GM19239 (cell line): ENCODE data around the gene CHRNB4.

ENCODE experiments used
- DNase-seq: peaks from one replicate; pipeline ENCODE4 v3.0.0; 2011; ENCODE audit warnings: low spot score; ENCODE audit not compliant: insufficient read length
- FAIRE-seq: peaks from 2 replicates; lab custom pipeline; 2011; peaks lifted over from hg19 to GRCh38; lab: Jason Lieb, UNC

The CHRNB4 gene

DNA sequence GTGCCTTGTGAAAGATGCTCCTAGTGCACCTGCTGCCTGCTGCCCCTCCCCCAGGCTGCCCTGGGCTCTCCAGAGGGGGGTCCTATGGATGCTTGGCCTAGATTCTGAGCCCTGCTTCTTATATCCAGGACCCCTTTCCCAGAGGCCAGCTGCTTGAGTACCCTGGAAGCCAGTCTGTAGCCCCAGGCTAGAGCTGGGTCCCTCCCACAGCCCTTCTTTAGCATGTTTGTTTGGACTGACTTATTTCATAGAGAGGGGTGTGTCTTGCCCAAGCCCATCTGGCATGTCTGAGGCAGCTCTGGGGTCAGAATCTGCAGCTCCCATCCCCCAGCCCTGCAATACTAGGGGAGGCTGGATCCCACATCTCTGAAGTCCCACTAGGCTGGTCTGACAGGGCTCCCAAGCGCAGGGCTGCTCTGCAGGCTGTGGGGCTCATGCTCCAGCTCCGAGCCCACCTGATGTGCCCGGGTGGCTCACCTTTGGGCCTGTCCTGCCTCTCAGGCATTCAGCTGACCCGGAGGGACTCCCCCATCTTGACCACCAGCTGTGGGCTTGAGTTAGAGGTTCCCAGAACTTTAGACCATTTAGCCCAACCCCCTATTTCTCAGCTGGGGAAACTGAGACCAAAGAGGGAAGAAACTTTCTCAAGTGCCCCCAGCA, 3.1 kb downstream of the CHRNB4 start:
- DNase-seq = no peak
- no peak for FAIRE-seq

DNA sequence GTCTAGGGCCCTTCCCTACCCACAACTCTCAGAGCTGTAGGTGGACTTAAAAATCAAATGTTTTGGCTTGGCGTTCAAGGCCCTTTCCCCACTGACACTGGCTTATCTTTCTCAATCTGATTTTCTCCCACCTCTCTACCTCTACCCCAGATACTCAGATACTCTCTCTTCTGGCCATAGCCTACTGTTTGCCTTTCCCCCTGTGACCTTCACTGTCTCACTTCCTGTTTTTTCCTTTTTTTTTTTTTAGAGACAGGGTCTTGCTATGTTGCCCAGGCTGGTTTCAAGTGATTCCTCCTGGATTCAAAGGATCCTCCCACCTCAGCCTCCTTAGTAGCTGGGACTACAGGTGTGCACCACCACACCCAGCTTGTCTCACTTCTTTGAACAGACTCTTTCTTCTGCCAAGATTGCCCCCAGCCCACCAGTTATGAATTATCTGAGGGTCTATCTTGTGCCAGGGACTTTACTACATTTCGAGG, 4.6 kb downstream of the CHRNB4 start:
- FAIRE-seq = no peak

DNA sequence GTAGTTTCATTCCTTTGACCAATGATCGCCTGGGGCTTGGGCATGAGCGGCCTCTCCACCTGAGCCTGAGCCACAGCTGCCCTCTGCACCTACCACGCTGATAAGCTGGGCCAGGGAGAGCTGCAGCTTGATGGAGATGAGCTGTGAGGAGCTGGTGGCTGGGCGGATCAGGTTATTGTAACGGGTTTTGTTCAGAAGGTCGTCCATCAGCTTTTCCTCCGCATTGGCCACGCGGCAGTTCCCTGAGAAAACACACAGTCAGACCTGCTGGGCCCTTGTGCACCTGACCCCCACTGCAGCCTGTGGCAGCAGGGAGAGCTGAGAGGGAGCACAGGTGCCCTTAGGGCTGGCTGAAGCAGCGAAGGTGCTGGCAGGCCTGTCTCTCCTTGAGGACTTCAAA, 5.7 kb downstream of the CHRNB4 start:
- FAIRE-seq = no peak

More for the DNA sequence above, 4.6 kb downstream of the CHRNB4 start:
- DNase-seq = no peak

DNA sequence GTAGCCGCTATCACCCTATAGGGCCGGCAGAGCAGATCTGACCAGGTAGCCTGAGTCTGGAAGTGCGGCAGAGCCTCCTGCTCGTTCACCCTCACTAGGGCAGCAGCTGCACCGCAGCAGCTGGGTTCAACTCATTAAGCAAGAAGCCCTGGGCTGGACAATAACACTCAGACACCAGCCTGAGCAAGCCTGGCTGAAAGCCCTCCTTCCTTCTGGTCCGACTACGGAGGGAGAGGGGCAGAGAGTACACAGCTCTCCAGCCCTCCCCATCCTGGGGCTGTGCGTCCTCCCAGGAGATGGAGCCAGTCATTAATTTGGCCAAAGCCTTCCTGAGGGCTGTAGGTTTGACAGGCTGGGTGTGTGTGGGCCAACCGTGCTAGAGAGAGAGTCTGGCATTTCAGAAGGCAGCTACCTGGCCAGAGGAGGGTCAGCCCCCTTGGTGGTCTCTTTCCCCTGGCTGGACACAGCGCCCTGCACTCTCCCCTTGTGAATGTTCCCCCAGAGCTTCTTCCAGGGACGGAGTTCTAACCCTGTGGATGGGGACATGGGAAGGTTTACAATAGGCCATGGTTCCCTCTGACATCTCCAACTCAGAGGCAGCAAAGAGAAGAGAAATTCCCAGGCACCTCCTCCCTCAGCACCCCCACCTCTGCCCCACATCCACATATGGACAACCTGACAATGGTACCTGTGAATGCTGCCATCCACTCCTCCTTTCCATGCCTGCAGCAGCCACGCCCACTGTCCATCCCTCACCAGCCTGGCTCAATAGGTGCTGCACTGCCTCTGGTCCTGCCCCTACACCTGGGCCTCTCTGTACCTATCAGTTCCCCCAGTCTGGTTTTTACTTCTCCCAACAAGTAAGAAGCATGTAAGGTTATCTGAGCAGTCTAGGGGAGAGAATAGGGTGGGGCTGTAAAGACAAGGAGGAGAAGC, 6.5 kb downstream of the CHRNB4 start:
- FAIRE-seq = no peak
- DNase-seq = no peak

More for the DNA sequence above, 5.7 kb downstream of the CHRNB4 start:
- no peak for DNase-seq

DNA sequence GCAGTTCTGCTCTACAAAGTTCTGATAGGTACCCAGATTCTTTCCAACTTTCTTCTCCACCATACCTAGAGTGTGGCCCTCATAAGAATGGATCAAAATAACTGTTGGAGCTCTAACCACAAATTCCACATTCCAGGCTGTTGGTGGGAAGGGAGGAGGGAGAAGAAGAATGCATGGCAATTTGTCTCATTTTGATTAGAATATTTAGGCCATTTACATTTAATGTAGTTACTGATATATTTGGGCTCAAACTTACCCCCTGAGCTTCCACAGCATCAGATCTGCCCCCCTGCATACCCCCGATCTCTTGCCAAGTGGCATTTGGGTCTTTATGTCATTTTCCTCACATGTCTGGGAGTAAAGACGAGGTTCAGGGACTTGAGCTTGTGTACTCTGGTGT, 7.7 kb downstream of the CHRNB4 start:
- DNase-seq (no peak), FAIRE-seq (no peak)

DNA sequence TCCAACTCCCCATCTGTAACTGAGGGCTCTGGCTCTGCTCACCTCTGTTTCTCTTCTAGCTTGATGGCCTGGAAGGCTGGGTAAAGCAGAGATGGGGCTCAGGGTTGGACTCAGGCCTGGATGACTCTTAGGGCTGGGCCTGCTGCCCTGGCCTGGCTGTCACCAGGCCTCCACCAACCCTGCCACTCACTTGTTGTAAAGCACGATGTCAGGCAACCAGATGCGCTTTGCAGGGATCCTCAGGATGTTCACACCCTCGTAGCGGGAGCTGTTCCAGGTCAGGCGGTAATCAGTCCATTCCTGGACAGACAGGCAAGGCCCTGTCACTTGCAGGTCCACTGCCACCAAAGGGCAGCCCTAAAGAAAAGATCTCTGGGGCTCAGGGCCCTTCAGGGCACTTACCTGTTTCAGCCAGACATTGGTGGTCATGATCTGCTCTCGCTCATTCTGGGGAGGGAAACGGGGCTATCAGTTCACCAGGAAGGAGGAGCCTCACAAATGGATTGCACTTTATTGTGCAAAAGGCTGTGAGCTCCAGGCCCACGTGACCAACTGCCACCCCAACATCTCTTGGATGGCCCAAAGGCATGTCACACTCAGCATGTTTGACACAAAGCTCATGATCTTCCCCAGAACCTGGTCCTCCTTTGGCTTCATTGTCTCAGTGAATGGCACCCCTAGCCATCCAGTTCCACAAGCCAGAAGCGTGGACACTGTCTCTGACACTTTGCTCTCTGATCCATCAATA, 9.9 kb downstream of the CHRNB4 start:
- no peak for FAIRE-seq
- no peak for DNase-seq

DNA sequence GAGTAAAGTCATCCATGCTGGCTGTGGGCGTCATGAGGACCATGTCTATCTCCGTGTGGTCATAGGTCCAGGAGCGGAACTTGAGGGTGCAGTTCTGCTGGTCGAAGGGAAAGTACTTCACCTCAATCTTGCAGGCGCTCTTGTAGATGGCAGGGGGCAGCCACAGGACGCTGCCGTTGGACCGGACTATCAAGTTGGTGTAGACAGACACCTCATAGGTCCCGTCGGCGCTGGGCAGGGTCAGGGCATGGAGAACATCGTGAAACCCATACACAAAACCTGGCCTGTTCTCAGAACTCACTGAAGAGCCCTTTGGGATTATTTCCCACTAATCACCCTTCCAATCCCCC, 11.3 kb downstream of the CHRNB4 start:
- FAIRE-seq (no peak), DNase-seq (no peak)

DNA sequence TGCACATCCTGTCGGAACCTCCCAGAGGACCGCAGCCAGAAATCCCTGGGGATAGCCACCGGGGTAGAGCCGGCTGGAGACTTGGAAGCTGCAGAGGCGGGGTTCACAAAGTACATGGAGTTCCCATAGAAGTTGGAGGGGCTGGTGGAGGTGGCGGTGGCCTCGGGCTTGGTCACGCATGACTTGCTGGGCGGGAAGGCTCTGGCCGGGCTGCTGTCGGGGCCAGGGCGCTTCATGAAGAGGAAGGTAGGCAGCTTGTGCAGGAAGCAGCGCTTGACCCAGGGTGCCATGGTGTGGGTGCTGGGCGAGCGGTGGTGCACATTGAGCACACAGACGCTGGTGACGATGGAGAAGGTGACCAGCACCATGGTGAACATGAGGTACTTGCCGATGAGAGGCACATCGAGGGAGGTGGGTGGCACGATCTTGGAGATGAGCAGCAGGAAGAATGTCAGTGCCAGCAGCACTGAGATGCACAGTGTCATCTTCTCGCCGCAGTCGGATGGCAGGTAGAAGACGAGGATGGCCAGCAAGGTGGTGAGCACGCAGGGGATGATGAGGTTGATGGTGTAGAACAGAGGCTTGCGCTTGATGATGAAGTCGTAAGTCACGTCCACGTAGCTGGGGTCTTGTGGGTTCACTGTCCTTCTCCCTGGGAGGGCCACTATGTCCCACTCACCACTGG, 11.8 kb downstream of the CHRNB4 start:
- FAIRE-seq (no peak), DNase-seq (no peak)

DNA sequence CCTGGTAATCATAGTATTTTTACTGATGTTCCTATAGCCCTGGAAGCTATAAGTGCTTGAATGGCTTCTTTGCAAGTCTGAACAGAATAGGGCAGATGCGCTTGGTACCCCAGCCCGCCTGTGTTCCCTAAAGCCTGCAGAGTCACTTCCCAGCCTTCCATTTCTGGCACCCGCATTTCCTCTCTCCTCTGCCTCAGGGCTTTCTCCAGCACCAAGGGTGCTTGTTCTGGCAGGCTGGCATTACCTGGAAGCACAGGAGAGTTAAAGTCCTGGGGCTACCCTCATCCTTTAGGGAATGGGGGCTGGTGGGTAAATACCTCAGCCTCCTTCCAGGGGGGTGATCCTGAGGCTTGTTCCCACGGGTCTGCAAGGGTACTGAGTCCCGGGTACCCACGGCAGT, 12.8 kb downstream of the CHRNB4 start:
- FAIRE-seq = no peak
- no peak for DNase-seq

DNA sequence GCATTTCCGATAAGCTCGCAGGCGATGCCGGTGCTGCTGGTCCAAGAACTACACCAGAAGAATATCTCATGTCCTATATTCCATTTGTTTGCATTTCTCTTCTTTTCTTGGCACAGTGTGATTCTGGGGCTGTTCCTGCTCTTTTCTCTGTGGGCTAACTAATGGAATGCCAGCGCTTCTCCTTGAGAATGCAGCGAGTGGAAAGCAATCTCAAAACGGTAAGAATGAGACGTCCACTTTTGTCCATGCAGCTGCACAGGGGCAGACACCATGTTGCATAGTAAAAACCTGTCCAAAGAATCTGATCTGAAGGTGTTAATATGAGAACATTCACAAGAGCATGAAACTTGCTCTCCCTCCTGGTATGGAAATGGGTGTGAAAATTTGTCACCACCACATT, 13.7 kb downstream of the CHRNB4 start:
- DNase-seq = no peak
- no peak for FAIRE-seq

DNA sequence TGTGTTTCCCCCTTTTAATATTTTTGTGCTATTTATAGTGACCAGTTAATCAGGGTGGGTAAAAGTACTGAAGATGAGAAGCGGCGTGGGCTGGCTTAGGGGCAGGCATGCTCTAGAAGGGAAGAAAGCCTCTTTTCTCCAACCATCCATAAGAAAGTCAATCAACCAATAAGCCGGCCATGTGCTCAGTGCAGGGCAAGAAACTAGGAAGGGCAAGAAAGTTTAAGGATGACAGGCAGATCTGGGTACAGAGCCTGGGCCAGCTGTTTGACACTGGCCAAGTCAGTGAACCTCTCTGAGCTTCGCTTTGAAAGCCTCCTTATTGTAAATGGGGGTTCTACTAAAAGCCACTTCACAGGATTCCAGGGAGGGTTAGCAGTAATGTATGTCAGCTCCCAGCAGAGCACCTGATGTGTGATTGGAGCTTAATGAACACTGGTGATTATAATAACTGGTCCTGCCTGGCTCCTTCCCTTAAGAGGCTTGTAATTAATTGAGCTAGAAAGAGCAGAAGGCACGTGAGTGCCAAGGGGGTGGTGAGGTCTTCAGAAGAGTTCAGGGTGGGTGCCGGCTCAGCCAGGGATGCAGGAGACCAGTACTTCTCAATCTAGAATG, 14.5 kb downstream of the CHRNB4 start:
- DNase-seq = no peak
- FAIRE-seq = no peak

DNA sequence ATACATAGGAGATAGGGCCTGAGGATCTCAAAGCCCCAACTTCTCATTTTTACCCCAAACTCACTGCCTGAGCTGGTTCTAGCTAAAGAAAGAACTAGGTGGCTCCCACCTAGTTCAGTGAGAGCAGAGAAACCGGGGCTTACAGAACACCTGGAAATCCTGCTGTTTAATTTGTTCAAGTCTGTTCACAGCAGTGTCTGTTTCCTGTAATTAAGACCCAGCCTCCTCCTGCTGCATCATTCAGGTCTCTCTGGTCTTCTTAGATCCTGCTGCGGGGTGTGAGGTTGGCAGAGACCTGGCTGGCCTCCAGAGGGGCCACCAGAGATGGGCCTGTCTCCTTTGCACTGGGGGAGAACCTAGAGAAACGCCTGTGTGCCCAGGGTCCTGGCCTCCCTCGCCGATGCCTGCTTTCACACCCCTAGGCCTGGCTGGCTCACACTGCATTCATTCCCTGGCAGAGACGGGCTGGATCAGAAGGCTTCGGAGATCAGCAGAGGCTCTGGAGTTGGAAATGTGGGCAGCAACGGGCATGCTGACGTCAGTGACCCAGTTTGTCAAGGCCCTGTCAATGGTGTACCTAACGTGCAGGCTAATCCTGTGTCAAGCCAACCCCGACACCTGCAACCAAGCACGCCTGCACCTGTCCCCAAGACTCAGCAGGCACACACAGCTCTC, 15.3 kb downstream of the CHRNB4 start:
- no peak for FAIRE-seq

DNA sequence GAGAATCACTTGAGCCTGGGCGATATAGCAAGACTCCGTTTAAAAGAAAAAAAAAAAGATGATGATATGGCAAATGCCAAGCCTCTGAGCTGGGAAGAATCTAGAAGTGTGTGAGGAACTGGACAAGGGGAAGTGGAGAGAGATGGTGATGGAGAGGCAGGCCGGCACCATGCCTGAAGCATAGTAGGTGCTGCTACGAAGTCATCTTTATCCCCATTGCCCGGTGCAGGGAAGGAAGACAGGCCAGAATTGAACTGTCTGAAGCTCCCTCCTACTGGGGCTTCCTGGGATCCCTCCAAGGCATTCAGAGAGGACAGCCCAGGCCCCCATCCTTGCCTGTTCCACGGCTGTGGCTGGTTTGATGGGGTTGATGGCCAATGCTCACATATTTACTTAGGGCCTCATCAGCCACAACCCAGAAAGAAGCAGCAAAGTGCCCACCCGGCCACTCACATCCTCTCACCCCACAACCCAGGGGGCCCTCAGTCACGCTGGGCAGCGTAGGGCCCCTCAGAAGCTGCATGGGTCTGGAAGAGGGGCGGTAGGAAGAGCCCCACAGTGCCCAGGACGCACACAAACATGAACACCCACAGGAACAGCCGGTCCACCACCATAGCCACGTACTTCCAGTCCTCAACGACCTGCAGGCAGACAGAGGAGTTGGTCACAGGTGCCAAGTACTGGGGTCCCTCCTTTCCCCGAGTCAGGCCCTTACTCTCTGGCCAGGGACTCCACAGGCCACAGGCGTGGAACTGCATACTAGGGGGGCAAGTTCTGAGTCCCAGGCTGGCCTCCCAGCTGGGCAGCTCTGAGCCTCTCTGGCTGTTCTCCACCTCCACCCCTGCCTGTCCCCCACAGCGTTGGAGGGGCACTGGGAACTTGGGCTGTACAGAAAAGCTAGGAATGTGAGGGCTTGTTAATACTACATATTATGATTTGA, 16.1 kb downstream of the CHRNB4 start:
- FAIRE-seq (no peak), DNase-seq (no peak)

More for the DNA sequence above, 15.3 kb downstream of the CHRNB4 start:
- DNase-seq = no peak

DNA sequence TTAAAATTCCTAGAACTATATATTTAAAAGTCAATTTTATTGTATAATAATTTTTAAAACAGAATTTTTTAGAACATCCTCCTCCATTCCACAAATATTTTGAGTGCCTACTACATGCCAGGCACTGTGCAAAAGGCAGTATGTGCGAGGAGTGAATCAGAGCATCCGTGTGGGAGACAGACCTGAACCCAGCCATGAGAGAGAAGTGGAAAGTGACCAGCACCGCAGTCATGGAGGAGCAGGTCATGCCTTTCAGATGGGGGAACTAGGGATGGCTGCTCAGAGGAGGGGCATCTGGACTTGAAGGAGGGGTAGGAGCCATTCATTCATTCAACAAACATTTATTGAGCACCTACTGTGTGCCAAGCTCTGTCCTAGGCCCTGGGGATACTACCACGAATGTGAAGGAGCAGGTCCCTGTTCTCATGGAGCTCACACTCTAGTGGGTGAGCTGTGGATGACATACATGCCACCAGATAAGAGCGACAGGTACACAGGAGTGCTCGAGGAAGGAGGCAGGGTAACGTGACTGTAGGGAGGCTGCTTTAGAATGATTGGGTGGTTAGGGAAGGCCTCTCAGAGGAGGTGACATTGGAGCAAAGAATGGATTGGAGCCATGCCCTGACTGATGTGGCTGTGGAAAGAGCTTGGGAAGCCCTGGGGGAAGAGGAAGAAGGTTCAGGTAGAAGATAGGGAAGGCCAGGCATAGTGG, 17.1 kb downstream of the CHRNB4 start:
- no peak for DNase-seq
- no peak for FAIRE-seq

DNA sequence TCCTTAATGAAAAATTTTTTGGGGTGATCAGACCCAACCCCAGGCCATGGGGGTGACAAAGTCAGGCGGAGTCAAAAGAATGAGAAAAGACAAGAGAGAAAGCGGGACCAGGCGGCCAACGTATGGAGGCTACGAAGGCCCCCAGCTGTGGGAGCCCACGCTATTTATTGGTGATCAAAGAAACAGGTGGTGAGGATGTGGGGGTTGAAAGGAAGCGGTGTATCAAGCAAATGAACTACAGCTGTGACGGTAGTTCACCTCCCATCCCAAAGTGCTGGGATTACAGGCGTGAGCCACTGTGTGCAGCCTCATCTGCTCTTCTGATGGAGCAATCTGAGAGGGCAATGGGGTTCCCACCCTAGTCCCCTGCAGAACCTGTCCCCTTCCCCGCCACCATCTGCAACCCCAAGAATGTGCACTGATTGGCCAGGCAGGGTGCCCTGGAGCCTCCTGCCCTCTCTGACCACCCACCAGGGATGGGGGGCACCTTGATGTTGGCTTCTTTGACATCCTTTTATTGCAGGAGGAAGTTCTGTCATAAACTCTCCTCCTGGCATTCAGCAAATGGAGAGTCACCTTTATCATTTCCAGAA, 19.1 kb downstream of the CHRNB4 start:
- FAIRE-seq (no peak), DNase-seq (no peak)

DNA sequence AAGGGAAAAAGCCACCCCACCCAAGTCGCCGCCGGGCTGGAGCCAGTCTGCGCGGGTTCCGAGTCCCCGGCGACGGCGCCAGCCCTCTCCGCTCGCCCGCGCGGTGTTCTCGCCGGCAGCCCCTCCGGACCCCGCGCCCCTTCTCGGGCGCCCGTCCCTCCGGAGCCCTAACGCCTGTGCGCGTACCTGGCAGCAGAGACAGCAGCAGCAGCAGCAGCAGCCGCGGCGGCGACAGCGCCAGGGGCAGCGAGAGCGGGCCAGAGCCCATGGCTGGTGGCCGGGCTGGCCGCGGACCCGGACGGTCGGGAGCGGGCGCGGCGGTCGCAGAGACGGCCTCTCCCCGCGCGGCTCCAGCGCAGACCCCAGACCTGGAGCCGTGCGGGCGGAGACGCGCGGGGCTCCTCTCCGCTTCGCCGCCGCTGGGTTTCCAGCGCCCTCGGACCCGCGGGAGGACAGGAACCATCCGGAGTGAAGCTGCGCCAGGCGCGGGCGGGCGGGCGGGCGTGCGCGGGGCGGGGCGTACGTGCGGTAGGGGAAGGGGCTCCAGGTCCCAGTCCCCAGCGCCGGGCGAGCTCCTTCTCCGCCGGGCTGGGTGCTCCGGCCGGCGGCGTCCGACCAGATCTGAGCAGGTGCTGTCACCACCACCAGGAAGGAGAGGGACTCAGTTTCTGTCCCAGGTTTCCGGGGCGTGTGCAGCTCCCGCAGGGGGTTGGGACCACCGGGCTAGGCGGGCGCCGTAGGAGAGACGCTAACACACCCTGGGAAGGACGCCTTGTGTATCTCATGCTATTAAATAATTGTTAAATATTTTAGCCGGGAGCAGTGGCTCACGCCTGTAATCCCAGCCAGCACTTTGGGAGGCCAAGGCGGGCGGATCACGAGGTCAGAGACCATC, 20.2 kb downstream of the CHRNB4 start, which contains the start of gene CHRNA3:
CHRNA3 (minus strand) TSS at position 470 of the 895 bp plus-strand sequence; CDS start at position 268, 202 bp downstream.
- no peak for DNase-seq
- no peak for FAIRE-seq
